Aorta (tissue), 5 donors: ENCODE measurements around the gene PDXP. TPM values are rescaled to one million over a fixed set of nuclear protein-coding genes. Genes with fewer than 3 reads are reported as not detected.
A peak's percentile ranks its signal among the peaks of the same experiment; 100 is the strongest.

Experiments
- ATAC-seq: fragments of 200-7000 bp; cut with Tn5 transposase; one replicate; pipeline ENCODE4 v1.9.1; 2022; ENCODE audit warnings: moderate library complexity; ENCODE audit not compliant: low FRiP score
- DNase-seq, 2 donors: peaks; one replicate each; pipeline ENCODE4 v3.0.0-alpha.2; 2020
- H3K27ac ChIP-seq, 2 donors: one replicate each; pipeline ENCODE4 v1.5.1; 2013; ENCODE audit warnings: low read length in 2 of 2, mild to moderate bottlenecking in 2 of 2, moderate library complexity in 2 of 2, control low read depth in 1 of 2, inconsistent platforms in 1 of 2, low read depth in 1 of 2
- H3K27me3 ChIP-seq, 2 donors: one replicate each; pipeline ENCODE4 v1.6.1; 2013; ENCODE audit warnings: control low read depth in 1 of 2, low read length in 1 of 2, mild to moderate bottlenecking in 1 of 2, moderate library complexity in 1 of 2; ENCODE audit not compliant: insufficient read depth in 2 of 2, control insufficient read depth in 1 of 2
- H3K36me3 ChIP-seq, 2 donors: one replicate each; pipeline ENCODE4 v1.6.1; 2013; ENCODE audit warnings: control low read depth in 1 of 2, low read length in 1 of 2, mild to moderate bottlenecking in 1 of 2; ENCODE audit not compliant: insufficient read depth in 2 of 2, control insufficient read depth in 1 of 2
- H3K4me1 ChIP-seq, 2 donors: one replicate each; pipeline ENCODE4 v1.6.1; 2013; ENCODE audit warnings: low read length in 2 of 2, control low read depth in 1 of 2, mild to moderate bottlenecking in 1 of 2, moderate library complexity in 1 of 2; ENCODE audit not compliant: insufficient read depth in 2 of 2, control insufficient read depth in 1 of 2
- H3K4me3 ChIP-seq, 2 donors: one replicate each; pipeline ENCODE4 v1.5.1; 2013; ENCODE audit warnings: low read length in 2 of 2, control low read depth in 1 of 2, mild to moderate bottlenecking in 1 of 2
- H3K9me3 ChIP-seq: one replicate; pipeline ENCODE4 v1.6.1; 2013; ENCODE audit warnings: mild to moderate bottlenecking, low read length; ENCODE audit not compliant: control insufficient read depth
- WGBS, 2 donors: extraction: QIAGEN DNeasy Blood & Tissue Kit; methylation state at CpG; one replicate each; pipeline ENCODE4 v1.1.7; 2013; 5-methylcytosine and 5-hydroxymethylcytosine counted together
- intact Hi-C, 2 donors: fragments of 100-400 bp; cut with DNase I; formaldehyde crosslinking; loops; one replicate each; pipeline versions ENCODE4 v1.14.2 to v1.15.0; 2022
- polyA plus RNA-seq, 2 donors: library from polyadenylated mRNA; stranded (reverse); fragments of 200-250 nt; gene quantifications; one replicate each; pipeline ENCODE4 v1.2.3, GENCODE V29; 2013
- total RNA-seq, 2 donors: library from RNA; stranded (reverse); fragmentation: NEBNext Ultra II Directional; extraction: Animal tissue kit (Norgen Biotek cat#: 25700); gene quantifications; one replicate each; pipeline ENCODE4 v1.2.1, GENCODE V29; 2021
- donor health status: healthy with polysubstance abuse.
- donor health status: Bipolar disorder and iron deficiency.
- donor health status: DM: no; HTN: no; CAD: no.
- donor health status: DM: no; HTN: no; CAD: no.
- donor health status: DM: yes; HTN: yes; CAD: no.

Gene PDXP
- total and polyA plus RNA-seq, 4 donors = 4.0 to 16.2 (median 5.1) TPM

- Histone ChIP-seq H3K4me1 (no peaks in the 10 kb centered on the region), H3K27me3 (no peaks in the 10 kb centered on the region), H3K9me3 (no peaks in the 10 kb centered on the region), H3K36me3 (peaks cover 0 to 5% of the 10 kb centered on the region in 2 donors), H3K4me3 (no peak overlapping the region), H3K27ac (no peak overlapping the region)
- intact Hi-C loops = no loop called here
- DNase-seq = no peak
- no peak for ATAC-seq
- 89 to 90% methylated on average over 14 of the region's 14 CpGs for WGBS, 2 donors
Observed at GRCh38 chr22:37618072-37618656, 40.4 kb upstream of the PDXP start.

- no peaks in the 10 kb centered on the region for H3K4me1 ChIP-seq
- H3K4me3 ChIP-seq = no peak overlapping the region
- intact Hi-C loops = no loop called here
- peaks cover 0 to 5% of the 10 kb centered on the region in 2 donors for H3K36me3 ChIP-seq
- H3K27me3 ChIP-seq = no peaks in the 10 kb centered on the region
- no peak overlapping the region for H3K27ac ChIP-seq
- WGBS, 2 donors = 83 to 88% methylated on average over 6 of the region's 6 CpGs
- no peak for ATAC-seq
- H3K9me3 ChIP-seq = no peaks in the 10 kb centered on the region
- no peak for DNase-seq
Observed at GRCh38 chr22:37618674-37619073, 39.8 kb upstream of the PDXP start.

- intact Hi-C loops = loop anchor here in 1 of 2 donors (5.0 kb wide), 1 partner anchor 62 kb away; no protein-coding TSS in a partner anchor
Observed at GRCh38 chr22:37619991-37620390, 38.5 kb upstream of the PDXP start.

GRCh38 chr22:37621352-37621860 is 37.1 kb upstream of the PDXP start:
- no peak overlapping the region for H3K27ac ChIP-seq
- ATAC-seq = no peak
- H3K27me3 ChIP-seq = no peaks in the 10 kb centered on the region
- H3K4me1 ChIP-seq = no peaks in the 10 kb centered on the region
- DNase-seq = no peak
- WGBS, 2 donors = 84 to 92% methylated on average over 12 of the region's 12 CpGs
- H3K36me3 ChIP-seq = peaks cover 0 to 2% of the 10 kb centered on the region in 2 donors
- intact Hi-C loops = loop anchor here in 1 of 2 donors (5.0 kb wide), 1 partner anchor 61 kb away; no protein-coding TSS in a partner anchor
- no peaks in the 10 kb centered on the region for H3K9me3 ChIP-seq
- H3K4me3 ChIP-seq = no peak overlapping the region

More at GRCh38 chr22:37619991-37620390, 38.5 kb upstream of the PDXP start:
- WGBS, 2 donors = 80 to 89% methylated on average over 7 of the region's 7 CpGs
- Histone ChIP-seq H3K27ac (no peak overlapping the region), H3K27me3 (no peaks in the 10 kb centered on the region), H3K36me3 (peaks cover 0 to 5% of the 10 kb centered on the region in 2 donors), H3K9me3 (no peaks in the 10 kb centered on the region), H3K4me3 (no peak overlapping the region), H3K4me1 (no peaks in the 10 kb centered on the region)
- DNase-seq (no peak), ATAC-seq (no peak)

GRCh38 chr22:37623075-37624016 is 35.2 kb upstream of the PDXP start:
- ATAC-seq (peak; percentile 68), DNase-seq (peak in 1 of 2 donors; percentile 90)
- 65 to 70% methylated on average over 22 of the region's 22 CpGs for WGBS, 2 donors
- Histone ChIP-seq H3K27me3 (no peaks in the 10 kb centered on the region), H3K9me3 (no peaks in the 10 kb centered on the region), H3K4me1 (no peaks in the 10 kb centered on the region), H3K4me3 (no peak overlapping the region), H3K36me3 (no peaks in the 10 kb centered on the region), H3K27ac (no peak overlapping the region)
- intact Hi-C loops = loop anchor here in 1 of 2 donors (5.0 kb wide), 1 partner anchor 59 kb away; no protein-coding TSS in a partner anchor

GRCh38 chr22:37624017-37624365 is 34.5 kb upstream of the PDXP start:
- intact Hi-C loops = loop anchor here in 1 of 2 donors (5.0 kb wide), 1 partner anchor 58 kb away; no protein-coding TSS in a partner anchor
- H3K27ac ChIP-seq = no peak overlapping the region

GRCh38 chr22:37624876-37625275 is 33.6 kb upstream of the PDXP start:
- intact Hi-C loops = loop anchor here in 1 of 2 donors (5.0 kb wide), 1 partner anchor 57 kb away; no protein-coding TSS in a partner anchor
- H3K4me1 ChIP-seq = no peaks in the 10 kb centered on the region
- H3K4me3 ChIP-seq = no peak overlapping the region
- H3K27me3 ChIP-seq = no peaks in the 10 kb centered on the region
- no peaks in the 10 kb centered on the region for H3K9me3 ChIP-seq
- H3K36me3 ChIP-seq = no peaks in the 10 kb centered on the region
- no peak for DNase-seq
- H3K27ac ChIP-seq = no peak overlapping the region
- WGBS, 2 donors = 92 to 96% methylated on average over 7 of the region's 7 CpGs
- ATAC-seq = no peak

More at GRCh38 chr22:37624017-37624365, 34.5 kb upstream of the PDXP start:
- 78 to 81% methylated on average over 6 of the region's 6 CpGs for WGBS, 2 donors
- Histone ChIP-seq H3K4me3 (no peak overlapping the region), H3K36me3 (no peaks in the 10 kb centered on the region), H3K4me1 (no peaks in the 10 kb centered on the region), H3K9me3 (no peaks in the 10 kb centered on the region), H3K27me3 (no peaks in the 10 kb centered on the region)
- no peak for DNase-seq
- no peak for ATAC-seq

- H3K27me3 ChIP-seq = no peaks in the 10 kb centered on the region
- no peaks in the 10 kb centered on the region for H3K9me3 ChIP-seq
- intact Hi-C loops = no loop called here
- ATAC-seq = no peak
- peak overlapping the region; percentile 3 to 49 for H3K27ac ChIP-seq
- H3K4me1 ChIP-seq = no peaks in the 10 kb centered on the region
- H3K4me3 ChIP-seq = no peak overlapping the region
- DNase-seq = no peak
- no peaks in the 10 kb centered on the region for H3K36me3 ChIP-seq
- 70 to 73% methylated on average over 14 of the region's 14 CpGs for WGBS, 2 donors
Observed at GRCh38 chr22:37625737-37626136, 32.8 kb upstream of the PDXP start.
